Measurements from ENCODE around the gene SLCO3A1.

SLCO3A1 gene

GRCh38 chr15:91853948-91854638 lies 585 bp downstream of the SLCO3A1 start:
- Mint-ChIP-seq H3K27ac (no peak overlapping the region), H3K9me3 (peaks cover 6% of the 10 kb centered on the region), H3K4me3 (peak overlapping the region; percentile 29), H3K4me1 (peaks cover 37% of the 10 kb centered on the region), H3K36me3 (no peaks in the 10 kb centered on the region), H3K27me3 (peaks cover 57% of the 10 kb centered on the region)
- peak; percentile 50 for ATAC-seq

- Mint-ChIP-seq H3K9me3 (peaks cover 6% of the 10 kb centered on the region), H3K4me3 (peak overlapping the region; percentile 29), H3K36me3 (no peaks in the 10 kb centered on the region), H3K27me3 (peaks cover 52% of the 10 kb centered on the region), H3K27ac (no peak overlapping the region), H3K4me1 (peaks cover 37% of the 10 kb centered on the region)
- ATAC-seq: peak; percentile 49
Measured at GRCh38 chr15:91854639-91854990, 1.1 kb downstream of the SLCO3A1 start.

DNA sequence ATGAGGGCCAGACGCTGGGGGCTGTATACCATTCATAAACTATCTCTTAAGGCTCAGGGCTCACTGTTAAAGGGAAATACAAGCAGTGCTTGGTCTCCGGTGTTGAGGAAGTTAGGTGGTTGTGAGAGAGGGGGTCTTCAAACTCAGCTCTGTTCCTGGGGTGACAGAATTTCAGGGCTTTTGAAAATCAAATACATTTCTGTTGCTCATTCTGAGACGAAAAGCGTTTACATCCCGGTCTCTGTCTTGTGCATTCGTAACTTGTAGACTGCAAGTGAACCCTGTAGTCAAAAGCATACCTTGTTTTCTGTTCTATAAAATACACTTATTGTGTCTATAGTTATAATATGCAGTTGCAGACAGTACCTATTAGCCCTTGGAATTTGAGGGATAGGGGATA lies 1.7 kb downstream of the SLCO3A1 start:
- H3K27me3 Mint-ChIP-seq: peaks cover 47% of the 10 kb centered on the region
- H3K9me3 Mint-ChIP-seq: peaks cover 6% of the 10 kb centered on the region
- H3K4me1 Mint-ChIP-seq: peaks cover 37% of the 10 kb centered on the region
- ATAC-seq: no peak
- H3K4me3 Mint-ChIP-seq: no peak overlapping the region
- no peaks in the 10 kb centered on the region for H3K36me3 Mint-ChIP-seq
- no peak overlapping the region for H3K27ac Mint-ChIP-seq

DNA sequence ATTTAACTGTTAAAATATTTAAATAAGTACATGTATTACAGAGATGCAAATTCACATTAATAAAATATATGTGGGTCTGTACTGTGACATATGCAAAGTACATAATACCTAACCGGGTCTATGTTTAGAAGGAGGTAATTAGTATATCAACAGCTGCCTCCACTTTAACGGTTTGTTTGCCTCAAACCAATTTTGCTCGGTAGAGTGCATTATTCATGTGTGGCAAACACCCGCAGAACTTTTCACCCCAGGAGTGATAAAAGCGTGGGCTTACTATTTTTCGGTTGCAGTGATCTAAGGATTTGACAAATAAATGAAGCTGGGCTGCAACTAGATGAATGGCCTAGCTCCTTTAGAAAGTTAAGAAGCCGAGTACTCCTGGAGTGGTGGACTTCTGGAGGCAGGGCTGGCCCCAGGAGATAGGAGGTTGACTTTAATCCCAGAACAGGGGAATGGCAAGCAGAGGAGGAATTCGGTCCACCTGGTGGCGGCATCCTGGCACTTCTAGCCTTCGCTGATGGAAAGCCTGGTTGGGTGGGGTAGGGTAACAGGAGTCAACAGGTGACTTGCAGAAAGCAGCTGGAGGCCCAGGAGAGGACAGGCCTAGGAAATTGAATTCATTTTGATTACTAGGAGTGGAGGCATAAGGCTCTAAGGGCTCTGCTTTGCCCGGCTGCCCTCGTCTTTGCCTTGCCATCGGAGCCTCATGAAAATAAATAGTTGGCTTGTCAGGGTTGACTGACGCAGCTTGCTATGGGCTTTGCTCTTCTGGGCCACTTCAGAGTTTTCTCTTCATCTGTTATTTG lies 2.4 kb downstream of the SLCO3A1 start:
- Mint-ChIP-seq H3K9me3 (peaks cover 6% of the 10 kb centered on the region), H3K27ac (no peak overlapping the region), H3K4me1 (peaks cover 37% of the 10 kb centered on the region), H3K27me3 (peaks cover 46% of the 10 kb centered on the region), H3K36me3 (no peaks in the 10 kb centered on the region), H3K4me3 (no peak overlapping the region)
- ATAC-seq: no peak

DNA sequence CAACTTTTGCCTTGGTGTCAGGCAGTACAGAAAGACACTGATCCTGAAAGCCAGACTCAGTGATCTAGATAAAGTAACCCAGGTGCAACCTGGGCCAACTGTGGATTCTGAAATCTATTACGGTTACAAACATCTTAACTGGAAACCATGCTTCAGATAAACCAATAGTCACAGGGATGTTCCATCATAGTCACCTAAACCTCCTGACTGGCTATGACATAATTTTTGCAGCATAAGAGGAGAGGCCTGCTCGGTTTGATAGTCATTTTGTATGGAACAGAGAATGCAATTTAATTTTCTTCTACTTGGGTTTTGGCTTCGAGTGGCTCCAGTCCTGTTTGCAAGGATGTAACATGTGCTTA lies 3.7 kb downstream of the SLCO3A1 start:
- no peak overlapping the region for H3K4me3 Mint-ChIP-seq
- H3K9me3 Mint-ChIP-seq: peaks cover 3% of the 10 kb centered on the region
- no peak overlapping the region for H3K27ac Mint-ChIP-seq
- H3K27me3 Mint-ChIP-seq: peaks cover 33% of the 10 kb centered on the region
- peaks cover 31% of the 10 kb centered on the region for H3K4me1 Mint-ChIP-seq
- no peaks in the 10 kb centered on the region for H3K36me3 Mint-ChIP-seq
- ATAC-seq: no peak

DNA sequence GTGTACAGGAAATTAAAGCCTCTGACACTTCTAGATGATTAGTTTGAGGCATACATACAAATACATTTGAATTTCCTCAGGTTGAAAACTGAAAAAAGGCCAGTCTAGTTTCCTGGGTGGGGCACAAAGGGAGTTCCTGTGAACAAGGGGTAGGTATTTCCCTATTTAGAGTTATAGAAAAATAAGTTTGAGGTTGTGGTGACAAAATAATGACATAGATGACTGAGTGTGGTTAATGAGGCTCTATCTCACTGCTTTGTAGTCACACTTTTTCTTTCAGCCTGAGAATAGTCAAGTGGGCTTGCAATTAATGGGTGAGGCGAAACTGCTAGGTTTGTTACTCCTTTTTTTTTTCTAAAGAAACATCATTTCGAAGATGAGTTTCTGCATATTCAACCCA lies 4.3 kb downstream of the SLCO3A1 start:
- Mint-ChIP-seq H3K27me3 (peaks cover 27% of the 10 kb centered on the region), H3K4me1 (peaks cover 26% of the 10 kb centered on the region), H3K9me3 (peaks cover 3% of the 10 kb centered on the region), H3K36me3 (no peaks in the 10 kb centered on the region), H3K4me3 (no peak overlapping the region), H3K27ac (no peak overlapping the region)
- peak; percentile 44 for ATAC-seq

- H3K36me3 Mint-ChIP-seq: no peaks in the 10 kb centered on the region
Measured at GRCh38 chr15:91860498-91860897, 7.0 kb downstream of the SLCO3A1 start.

GRCh38 chr15:91861223-91861622 lies 7.7 kb downstream of the SLCO3A1 start:
- Mint-ChIP-seq H3K4me3 (no peak overlapping the region), H3K9me3 (peaks cover 3% of the 10 kb centered on the region), H3K4me1 (peaks cover 16% of the 10 kb centered on the region), H3K27me3 (peaks cover 21% of the 10 kb centered on the region), H3K36me3 (no peaks in the 10 kb centered on the region), H3K27ac (no peak overlapping the region)
- peak; percentile 55 for ATAC-seq

More at GRCh38 chr15:91860498-91860897, 7.0 kb downstream of the SLCO3A1 start:
- Mint-ChIP-seq H3K27me3 (peaks cover 26% of the 10 kb centered on the region), H3K27ac (no peak overlapping the region), H3K9me3 (peaks cover 3% of the 10 kb centered on the region), H3K4me3 (no peak overlapping the region), H3K4me1 (peaks cover 16% of the 10 kb centered on the region)
- no peak for ATAC-seq

- ATAC-seq: peak; percentile 6
- no peaks in the 10 kb centered on the region for H3K9me3 Mint-ChIP-seq
- peaks cover under 1% of the 10 kb centered on the region for H3K4me1 Mint-ChIP-seq
- H3K27me3 Mint-ChIP-seq: peaks cover 28% of the 10 kb centered on the region
- H3K4me3 Mint-ChIP-seq: no peak overlapping the region
- H3K27ac Mint-ChIP-seq: no peak overlapping the region
- no peaks in the 10 kb centered on the region for H3K36me3 Mint-ChIP-seq
Measured at GRCh38 chr15:91862891-91863504, 9.5 kb downstream of the SLCO3A1 start.

DNA sequence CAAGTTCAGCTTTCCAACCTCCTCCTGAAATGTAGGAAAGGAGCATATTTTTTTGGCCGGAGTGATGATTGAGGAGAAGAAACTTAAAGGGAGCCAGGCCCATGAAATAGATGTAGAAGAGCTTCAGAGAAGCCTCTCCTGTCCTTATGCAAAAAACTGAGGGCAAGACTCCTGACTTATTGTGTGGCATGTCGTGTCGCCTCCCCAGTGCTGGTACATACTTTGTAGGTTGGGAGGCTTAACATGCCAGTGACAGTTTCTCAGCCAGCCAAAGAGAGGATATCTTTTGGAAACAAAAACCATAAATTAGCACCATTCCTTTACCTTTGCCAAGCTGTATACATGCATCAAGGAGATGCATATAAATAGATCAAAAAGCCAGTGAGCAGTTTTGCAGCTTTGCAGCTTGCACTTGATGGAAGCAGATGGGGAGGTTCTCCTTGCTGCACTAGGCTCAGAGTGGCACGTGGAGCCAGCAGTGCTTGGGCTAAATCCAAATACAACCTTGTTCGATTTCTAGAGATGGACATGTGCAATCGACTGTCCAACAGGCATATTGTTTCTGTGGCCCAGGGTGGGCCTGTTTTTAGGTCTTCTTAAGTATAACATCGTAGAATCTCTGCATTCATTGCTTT lies 10.2 kb downstream of the SLCO3A1 start:
- H3K4me1 Mint-ChIP-seq: no peaks in the 10 kb centered on the region
- H3K36me3 Mint-ChIP-seq: no peaks in the 10 kb centered on the region
- H3K4me3 Mint-ChIP-seq: no peak overlapping the region
- no peak for ATAC-seq
- H3K27ac Mint-ChIP-seq: no peak overlapping the region
- no peaks in the 10 kb centered on the region for H3K9me3 Mint-ChIP-seq
- peaks cover 28% of the 10 kb centered on the region for H3K27me3 Mint-ChIP-seq

DNA sequence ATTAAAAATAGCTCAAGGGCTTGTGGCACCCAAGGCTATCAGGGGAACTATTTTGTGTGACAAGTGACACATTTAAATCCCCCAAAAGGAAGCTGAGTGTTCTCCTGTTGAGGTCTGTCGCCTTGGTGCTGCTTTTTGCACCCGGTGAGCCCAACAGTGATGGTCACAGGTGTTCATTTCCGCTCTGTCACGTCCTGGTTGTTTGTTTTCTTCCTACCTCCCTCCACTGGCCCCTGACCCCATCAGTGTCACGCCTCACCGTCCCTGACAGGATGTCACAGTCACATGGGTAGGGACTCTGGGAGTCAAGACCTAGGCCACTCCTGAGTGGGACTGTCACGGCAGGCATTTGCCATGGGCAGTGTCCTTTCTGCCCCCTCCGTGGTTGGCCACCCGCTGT lies 11.2 kb downstream of the SLCO3A1 start:
- Mint-ChIP-seq H3K27ac (no peak overlapping the region), H3K27me3 (peaks cover 28% of the 10 kb centered on the region), H3K36me3 (no peaks in the 10 kb centered on the region), H3K4me3 (no peak overlapping the region), H3K9me3 (no peaks in the 10 kb centered on the region), H3K4me1 (no peaks in the 10 kb centered on the region)
- no peak for ATAC-seq

- peaks cover under 1% of the 10 kb centered on the region for H3K9me3 Mint-ChIP-seq
- H3K4me3 Mint-ChIP-seq: no peak overlapping the region
- ATAC-seq: no peak
- H3K4me1 Mint-ChIP-seq: no peaks in the 10 kb centered on the region
- H3K27ac Mint-ChIP-seq: no peak overlapping the region
- no peaks in the 10 kb centered on the region for H3K36me3 Mint-ChIP-seq
- H3K27me3 Mint-ChIP-seq: peaks cover 28% of the 10 kb centered on the region
Measured at GRCh38 chr15:91865486-91865885, 12.0 kb downstream of the SLCO3A1 start.

- H3K27ac Mint-ChIP-seq: no peak overlapping the region
- H3K4me1 Mint-ChIP-seq: no peaks in the 10 kb centered on the region
- H3K9me3 Mint-ChIP-seq: peaks cover 5% of the 10 kb centered on the region
- H3K4me3 Mint-ChIP-seq: no peak overlapping the region
- ATAC-seq: no peak
- peaks cover 28% of the 10 kb centered on the region for H3K27me3 Mint-ChIP-seq
- H3K36me3 Mint-ChIP-seq: no peaks in the 10 kb centered on the region
Measured at GRCh38 chr15:91865950-91866349, 12.4 kb downstream of the SLCO3A1 start.

DNA sequence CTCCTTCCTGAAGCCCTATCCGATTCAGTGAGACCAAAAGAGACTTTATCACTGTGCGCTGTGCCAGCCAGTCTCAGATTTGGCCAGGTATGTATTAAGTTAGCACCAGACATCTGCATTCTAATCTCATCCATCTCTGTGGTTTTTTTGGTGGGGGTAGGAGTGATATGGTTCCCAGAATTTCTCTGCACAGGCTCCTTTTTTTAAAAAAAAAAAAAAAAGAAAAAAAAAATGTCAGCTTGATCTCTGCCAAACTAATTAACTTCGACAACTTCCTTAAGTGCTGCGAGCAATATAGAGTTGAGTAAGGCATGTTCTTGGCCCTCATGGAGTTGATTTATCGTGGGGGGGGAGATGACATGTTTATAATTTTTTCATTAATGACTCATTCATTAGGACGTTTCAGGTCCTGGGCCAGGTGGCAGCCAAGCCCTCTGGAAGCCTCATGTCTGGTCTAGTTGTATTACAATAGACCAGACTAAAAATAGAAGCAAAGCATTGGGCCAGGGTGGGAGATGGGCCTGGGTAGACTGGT lies 12.9 kb downstream of the SLCO3A1 start:
- no peak for ATAC-seq
- peaks cover 28% of the 10 kb centered on the region for H3K27me3 Mint-ChIP-seq
- H3K4me3 Mint-ChIP-seq: no peak overlapping the region
- no peaks in the 10 kb centered on the region for H3K4me1 Mint-ChIP-seq
- no peak overlapping the region for H3K27ac Mint-ChIP-seq
- peaks cover 6% of the 10 kb centered on the region for H3K9me3 Mint-ChIP-seq
- H3K36me3 Mint-ChIP-seq: no peaks in the 10 kb centered on the region

DNA sequence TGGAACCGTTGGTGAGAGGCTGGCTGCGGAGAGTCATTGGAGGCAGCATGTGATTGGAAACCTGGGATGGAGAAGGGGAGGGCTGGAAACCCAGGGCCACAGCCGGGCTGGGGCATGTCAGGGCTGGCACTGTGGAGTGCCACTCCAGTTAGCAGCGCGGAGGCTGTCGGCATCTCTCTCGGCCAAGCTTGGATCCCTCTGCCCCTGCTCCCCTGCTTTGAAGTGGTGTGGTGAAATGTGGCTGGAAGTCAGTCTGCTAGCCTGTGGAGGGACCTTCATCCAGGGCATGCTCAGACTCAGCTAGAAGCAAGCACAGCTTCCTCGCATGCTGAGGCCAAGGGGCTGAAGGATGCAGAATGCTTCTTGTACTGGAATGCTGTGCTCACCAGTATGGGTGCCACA lies 13.5 kb downstream of the SLCO3A1 start:
- Mint-ChIP-seq H3K27me3 (peaks cover 28% of the 10 kb centered on the region), H3K36me3 (no peaks in the 10 kb centered on the region), H3K4me1 (no peaks in the 10 kb centered on the region), H3K27ac (no peak overlapping the region), H3K9me3 (peaks cover 6% of the 10 kb centered on the region), H3K4me3 (no peak overlapping the region)
- ATAC-seq: no peak

Data from stimulated activated memory B cell treated with anti-CD40 and anti-IgM and Interleukin-4, amounts not matched to agents 10 μg/mL and 1 μg/mL and 100 μg/mL, for 72 hours (primary cell).